ENCODE results near the gene PAPLN. TPM values are rescaled to one million over a fixed set of nuclear protein-coding genes. Genes with fewer than 3 reads are reported as not detected.

PAPLN gene
- polyA plus RNA-seq, 1 donor: 69.1 TPM

- WGBS (ENCODE audit: insufficient coverage, low lambda C conversion rate): no CpG with 5 or more reads among the region's 3 CpGs
- Histone ChIP-seq H3K9me3 (ENCODE audit: control insufficient read depth, low read depth, low read length) (peaks cover 2% of the 10 kb centered on the region), H3K36me3 (ENCODE audit: control insufficient read depth, insufficient read depth, low read length) (peaks cover 73% of the 10 kb centered on the region), H3K4me3 (ENCODE audit: low read length) (no peak overlapping the region), H3K27ac (ENCODE audit: low read length) (no peak overlapping the region), H3K4me1 (ENCODE audit: control insufficient read depth, insufficient read depth, low read length) (no peaks in the 10 kb centered on the region), H3K27me3 (ENCODE audit: control insufficient read depth, insufficient read depth, low read length) (no peaks in the 10 kb centered on the region)
- no peak for DNase-seq
These were observed 28.9 kb upstream of the PAPLN start for GRCh38 chr14:73208390-73208789.

- H3K36me3 ChIP-seq (ENCODE audit: control insufficient read depth, insufficient read depth, low read length): peaks cover 73% of the 10 kb centered on the region
These were observed 28.5 kb upstream of the PAPLN start for GRCh38 chr14:73208846-73209245.

GRCh38 chr14:73209953-73210352 lies 27.4 kb upstream of the PAPLN start:
- no peak overlapping the region for H3K4me3 ChIP-seq (ENCODE audit: low read length)
- no peak for DNase-seq
- H3K27ac ChIP-seq (ENCODE audit: low read length): no peak overlapping the region
- WGBS (ENCODE audit: insufficient coverage, low lambda C conversion rate): 13% methylated on average over 1 of the region's 2 CpGs
- peaks cover 72% of the 10 kb centered on the region for H3K36me3 ChIP-seq (ENCODE audit: control insufficient read depth, insufficient read depth, low read length)
- H3K27me3 ChIP-seq (ENCODE audit: control insufficient read depth, insufficient read depth, low read length): no peaks in the 10 kb centered on the region
- H3K4me1 ChIP-seq (ENCODE audit: control insufficient read depth, insufficient read depth, low read length): no peaks in the 10 kb centered on the region
- peaks cover 2% of the 10 kb centered on the region for H3K9me3 ChIP-seq (ENCODE audit: control insufficient read depth, low read depth, low read length)

More at GRCh38 chr14:73208846-73209245, 28.5 kb upstream of the PAPLN start:
- Histone ChIP-seq H3K4me1 (ENCODE audit: control insufficient read depth, insufficient read depth, low read length) (no peaks in the 10 kb centered on the region), H3K27me3 (ENCODE audit: control insufficient read depth, insufficient read depth, low read length) (no peaks in the 10 kb centered on the region), H3K4me3 (ENCODE audit: low read length) (no peak overlapping the region), H3K27ac (ENCODE audit: low read length) (no peak overlapping the region), H3K9me3 (ENCODE audit: control insufficient read depth, low read depth, low read length) (peaks cover 2% of the 10 kb centered on the region)
- DNase-seq: no peak
- WGBS (ENCODE audit: insufficient coverage, low lambda C conversion rate): no CpG with 5 or more reads among the region's 8 CpGs

GRCh38 chr14:73211251-73212040 lies 25.9 kb upstream of the PAPLN start:
- no peaks in the 10 kb centered on the region for H3K4me1 ChIP-seq (ENCODE audit: control insufficient read depth, insufficient read depth, low read length)
- H3K9me3 ChIP-seq (ENCODE audit: control insufficient read depth, low read depth, low read length): peaks cover 2% of the 10 kb centered on the region
- no CpG with 5 or more reads among the region's 7 CpGs for WGBS (ENCODE audit: insufficient coverage, low lambda C conversion rate)
- no peak overlapping the region for H3K27ac ChIP-seq (ENCODE audit: low read length)
- no peaks in the 10 kb centered on the region for H3K27me3 ChIP-seq (ENCODE audit: control insufficient read depth, insufficient read depth, low read length)
- H3K4me3 ChIP-seq (ENCODE audit: low read length): no peak overlapping the region
- DNase-seq: no peak
- peaks cover 67% of the 10 kb centered on the region for H3K36me3 ChIP-seq (ENCODE audit: control insufficient read depth, insufficient read depth, low read length)

GRCh38 chr14:73216030-73216429 lies 21.3 kb upstream of the PAPLN start:
- no CpG with 5 or more reads among the region's 2 CpGs for WGBS (ENCODE audit: insufficient coverage, low lambda C conversion rate)
- no peak overlapping the region for H3K27ac ChIP-seq (ENCODE audit: low read length)
- H3K27me3 ChIP-seq (ENCODE audit: control insufficient read depth, insufficient read depth, low read length): no peaks in the 10 kb centered on the region
- H3K36me3 ChIP-seq (ENCODE audit: control insufficient read depth, insufficient read depth, low read length): peaks cover 72% of the 10 kb centered on the region
- H3K9me3 ChIP-seq (ENCODE audit: control insufficient read depth, low read depth, low read length): no peaks in the 10 kb centered on the region
- no peak for DNase-seq
- H3K4me1 ChIP-seq (ENCODE audit: control insufficient read depth, insufficient read depth, low read length): no peaks in the 10 kb centered on the region
- H3K4me3 ChIP-seq (ENCODE audit: low read length): no peak overlapping the region

GRCh38 chr14:73217411-73217810 lies 19.9 kb upstream of the PAPLN start:
- Histone ChIP-seq H3K4me3 (ENCODE audit: low read length) (no peak overlapping the region), H3K27ac (ENCODE audit: low read length) (no peak overlapping the region), H3K9me3 (ENCODE audit: control insufficient read depth, low read depth, low read length) (no peaks in the 10 kb centered on the region), H3K27me3 (ENCODE audit: control insufficient read depth, insufficient read depth, low read length) (no peaks in the 10 kb centered on the region), H3K4me1 (ENCODE audit: control insufficient read depth, insufficient read depth, low read length) (no peaks in the 10 kb centered on the region), H3K36me3 (ENCODE audit: control insufficient read depth, insufficient read depth, low read length) (peaks cover 74% of the 10 kb centered on the region)
- WGBS (ENCODE audit: insufficient coverage, low lambda C conversion rate): 100% methylated on average over 1 of the region's 1 CpG
- DNase-seq: no peak

- H3K27ac ChIP-seq (ENCODE audit: low read length): no peak overlapping the region
- H3K4me1 ChIP-seq (ENCODE audit: control insufficient read depth, insufficient read depth, low read length): no peaks in the 10 kb centered on the region
- 100% methylated on average over 1 of the region's 4 CpGs for WGBS (ENCODE audit: insufficient coverage, low lambda C conversion rate)
- no peak overlapping the region for H3K4me3 ChIP-seq (ENCODE audit: low read length)
- H3K9me3 ChIP-seq (ENCODE audit: control insufficient read depth, low read depth, low read length): no peaks in the 10 kb centered on the region
- no peak for DNase-seq
- no peaks in the 10 kb centered on the region for H3K27me3 ChIP-seq (ENCODE audit: control insufficient read depth, insufficient read depth, low read length)
- peaks cover 61% of the 10 kb centered on the region for H3K36me3 ChIP-seq (ENCODE audit: control insufficient read depth, insufficient read depth, low read length)
These were observed 17.2 kb upstream of the PAPLN start for GRCh38 chr14:73220061-73220460.

- DNase-seq: no peak
- H3K27me3 ChIP-seq (ENCODE audit: control insufficient read depth, insufficient read depth, low read length): no peaks in the 10 kb centered on the region
- H3K27ac ChIP-seq (ENCODE audit: low read length): no peak overlapping the region
- WGBS (ENCODE audit: insufficient coverage, low lambda C conversion rate): no CpG with 5 or more reads among the region's 5 CpGs
- H3K4me1 ChIP-seq (ENCODE audit: control insufficient read depth, insufficient read depth, low read length): no peaks in the 10 kb centered on the region
- H3K36me3 ChIP-seq (ENCODE audit: control insufficient read depth, insufficient read depth, low read length): peaks cover 61% of the 10 kb centered on the region
- H3K4me3 ChIP-seq (ENCODE audit: low read length): no peak overlapping the region
- no peaks in the 10 kb centered on the region for H3K9me3 ChIP-seq (ENCODE audit: control insufficient read depth, low read depth, low read length)
These were observed 16.7 kb upstream of the PAPLN start for GRCh38 chr14:73220634-73221033.

GRCh38 chr14:73221945-73222344 lies 15.4 kb upstream of the PAPLN start:
- WGBS (ENCODE audit: insufficient coverage, low lambda C conversion rate): no CpG with 5 or more reads among the region's 2 CpGs
- no peaks in the 10 kb centered on the region for H3K27me3 ChIP-seq (ENCODE audit: control insufficient read depth, insufficient read depth, low read length)
- H3K27ac ChIP-seq (ENCODE audit: low read length): no peak overlapping the region
- H3K36me3 ChIP-seq (ENCODE audit: control insufficient read depth, insufficient read depth, low read length): peaks cover 53% of the 10 kb centered on the region
- H3K9me3 ChIP-seq (ENCODE audit: control insufficient read depth, low read depth, low read length): no peaks in the 10 kb centered on the region
- no peak for DNase-seq
- no peaks in the 10 kb centered on the region for H3K4me1 ChIP-seq (ENCODE audit: control insufficient read depth, insufficient read depth, low read length)
- no peak overlapping the region for H3K4me3 ChIP-seq (ENCODE audit: low read length)

- H3K9me3 ChIP-seq (ENCODE audit: control insufficient read depth, low read depth, low read length): no peaks in the 10 kb centered on the region
- no CpG with 5 or more reads among the region's 5 CpGs for WGBS (ENCODE audit: insufficient coverage, low lambda C conversion rate)
- no peaks in the 10 kb centered on the region for H3K27me3 ChIP-seq (ENCODE audit: control insufficient read depth, insufficient read depth, low read length)
- H3K27ac ChIP-seq (ENCODE audit: low read length): no peak overlapping the region
- DNase-seq: no peak
- H3K4me1 ChIP-seq (ENCODE audit: control insufficient read depth, insufficient read depth, low read length): peaks cover 3% of the 10 kb centered on the region
- H3K36me3 ChIP-seq (ENCODE audit: control insufficient read depth, insufficient read depth, low read length): peaks cover 43% of the 10 kb centered on the region
- H3K4me3 ChIP-seq (ENCODE audit: low read length): no peak overlapping the region
These were observed 14.3 kb upstream of the PAPLN start for GRCh38 chr14:73223049-73223448.

- no peak for DNase-seq
- Histone ChIP-seq H3K4me3 (ENCODE audit: low read length) (no peak overlapping the region), H3K9me3 (ENCODE audit: control insufficient read depth, low read depth, low read length) (no peaks in the 10 kb centered on the region), H3K27ac (ENCODE audit: low read length) (no peak overlapping the region), H3K36me3 (ENCODE audit: control insufficient read depth, insufficient read depth, low read length) (peaks cover 23% of the 10 kb centered on the region), H3K27me3 (ENCODE audit: control insufficient read depth, insufficient read depth, low read length) (no peaks in the 10 kb centered on the region), H3K4me1 (ENCODE audit: control insufficient read depth, insufficient read depth, low read length) (peaks cover 13% of the 10 kb centered on the region)
- WGBS (ENCODE audit: insufficient coverage, low lambda C conversion rate): 100% methylated on average over 1 of the region's 4 CpGs
These were observed 11.8 kb upstream of the PAPLN start for GRCh38 chr14:73225496-73225895.
